Naive thymus-derived CD8-positive, alpha-beta T cell (primary cell): ENCODE data around the gene KPNA5. TPM values are rescaled to one million over a fixed set of nuclear protein-coding genes. Genes with fewer than 3 reads are reported as not detected.
"Not testable (repeated sequence)": the region's sequence is repeated elsewhere in the genome, so short reads cannot be mapped to it uniquely, and the experiment has no call there.

ENCODE experiments used
- ATAC-seq, 2 donors: fragments of 150-1000 bp; cut with Tn5 transposase in 1 of 2; sonication (Bioruptor Pico), chemical (Tn5 transposase) in 1 of 2; 1 replicate in 1 of 2; 2 replicates in 1 of 2; pipeline ENCODE4 v1.10.0; 2021; ENCODE audit warnings: mild to moderate bottlenecking in 2 of 2, moderate library complexity in 2 of 2
- POLR2A ChIA-PET: fragments of 350-600 bp; sonication (Branson Sonifier 250); formaldehyde crosslinking; loops from one replicate; lab custom pipeline; 2021; ENCODE audit warnings: antibody characterized with exemption; lab: Charles Lee
- DNase-seq, 10 donors: peaks; one replicate each; pipeline versions ENCODE4 v3.0.0 to v3.0.0-alpha.2; 2020 to 2022
- H3K27ac Mint-ChIP-seq, 10 donors: one replicate each; pipeline ENCODE4 v1.8.0; 2020 to 2022; ENCODE audit warnings: mild to moderate bottlenecking in 10 of 10, mixed read lengths in 10 of 10, moderate library complexity in 4 of 10, inconsistent platforms in 1 of 10
- H3K27me3 Mint-ChIP-seq, 5 donors: one replicate each; pipeline ENCODE4 v1.8.0; 2021 to 2022; ENCODE audit warnings: mixed read lengths in 5 of 5
- H3K36me3 Mint-ChIP-seq, 3 donors: one replicate each; pipeline ENCODE4 v1.8.0; 2020 to 2022; ENCODE audit warnings: mixed read lengths in 3 of 3, mild to moderate bottlenecking in 2 of 3, inconsistent platforms in 1 of 3
- H3K4me1 Mint-ChIP-seq, 4 donors: one replicate each; pipeline ENCODE4 v1.8.0; 2021 to 2022; ENCODE audit warnings: mixed read lengths in 4 of 4
- H3K4me3 Mint-ChIP-seq, 10 donors: one replicate each; pipeline ENCODE4 v1.8.0; 2020 to 2022; ENCODE audit warnings: mild to moderate bottlenecking in 10 of 10, mixed read lengths in 10 of 10, moderate library complexity in 6 of 10, inconsistent platforms in 1 of 10
- H3K9me3 Mint-ChIP-seq, 9 donors: one replicate each; pipeline ENCODE4 v1.8.0; 2020 to 2022; ENCODE audit warnings: mixed read lengths in 9 of 9, mild to moderate bottlenecking in 3 of 9, inconsistent platforms in 1 of 9, moderate library complexity in 1 of 9
- polyA plus RNA-seq, 3 donors: library from polyadenylated mRNA; unstranded; fragments of 300-500 nt; fragmentation: Illumina TruSeq; gene quantifications; one replicate each; pipeline ENCODE4 v1.2.3, GENCODE V29; 2021
- total RNA-seq, 8 experiments: library from RNA in 2 of 8; stranded (reverse) in 2 of 8; gene quantifications; one replicate each; pipeline ENCODE4 v1.2.3 and lab custom pipeline; 2021 to 2026

The KPNA5 gene
- 10 to 100 TPM; 71.4 to 77.1 TPM for total RNA-seq
- 10 to 100 TPM; 15.9 to 16.9 (median 15.9) TPM for polyA plus RNA-seq
- 49.1 to 116 (median 63.2) reads per million in 6 experiments for total RNA-seq (lab: John Stamatoyannopoulos, UW)

GRCh38 chr6:116680880-116681672 is at the start of gene KPNA5:
TSS of gene KPNA5 (plus strand) at chr6:116681211. CDS start at chr6:116681335, 124 bp downstream.
- Mint-ChIP-seq H3K9me3 (peaks cover 0 to 10% (median 0%) of the 10 kb centered on the region in 9 donors), H3K36me3 (peaks cover 12 to 21% (median 19%) of the 10 kb centered on the region in 3 donors), H3K27me3 (no peaks in the 10 kb centered on the region), H3K4me1 (peaks cover 16 to 64% (median 49%) of the 10 kb centered on the region in 4 donors), H3K27ac (peak within 1 kb of the TSS; percentile 95 to 100 (median 99)), H3K4me3 (peak within 1 kb of the TSS; percentile 96 to 99 (median 98))
- ATAC-seq (peak; percentile 92), DNase-seq (peak; percentile 81 to 94 (median 91))
- POLR2A ChIA-PET: interaction anchor here (0.7 to 2.5 kb wide), 12 partner anchors 8 to 581 kb away, joined by 3 to 26 read pairs (median 6); partner anchors contain the start of genes NT5DC1, RSPH4A, RWDD1 and TSPYL1

- no peaks in the 10 kb centered on the region for H3K27me3 Mint-ChIP-seq
- no peaks in the 10 kb centered on the region for H3K9me3 Mint-ChIP-seq
- peaks cover 6 to 15% (median 12%) of the 10 kb centered on the region in 4 donors for H3K4me1 Mint-ChIP-seq
- POLR2A ChIA-PET: interaction anchor here (0.7 kb wide), 1 partner anchor 60 kb away, joined by 7 read pairs; the partner anchor contains the start of gene RWDD1
- no peak overlapping the region for H3K4me3 Mint-ChIP-seq
- ATAC-seq (peak in 1 of 2 donors; percentile 25), DNase-seq (no peak)
- peak overlapping the region in 1 of 10 donors; percentile 30 for H3K27ac Mint-ChIP-seq
- peaks cover 16 to 34% (median 17%) of the 10 kb centered on the region in 3 donors for H3K36me3 Mint-ChIP-seq
Observed at GRCh38 chr6:116631379-116631990, 49.5 kb upstream of the KPNA5 start.

- POLR2A ChIA-PET: no interaction called here
- no peak for DNase-seq
- Mint-ChIP-seq H3K9me3 (no peaks in the 10 kb centered on the region), H3K4me1 (peaks cover 4 to 15% (median 12%) of the 10 kb centered on the region in 4 donors), H3K4me3 (no peak overlapping the region), H3K27me3 (no peaks in the 10 kb centered on the region), H3K27ac (peak overlapping the region in 1 of 10 donors; percentile 31), H3K36me3 (peaks cover 12 to 43% (median 21%) of the 10 kb centered on the region in 3 donors)
- no peak for ATAC-seq
Observed at GRCh38 chr6:116633685-116634084, 47.3 kb upstream of the KPNA5 start.

DNA sequence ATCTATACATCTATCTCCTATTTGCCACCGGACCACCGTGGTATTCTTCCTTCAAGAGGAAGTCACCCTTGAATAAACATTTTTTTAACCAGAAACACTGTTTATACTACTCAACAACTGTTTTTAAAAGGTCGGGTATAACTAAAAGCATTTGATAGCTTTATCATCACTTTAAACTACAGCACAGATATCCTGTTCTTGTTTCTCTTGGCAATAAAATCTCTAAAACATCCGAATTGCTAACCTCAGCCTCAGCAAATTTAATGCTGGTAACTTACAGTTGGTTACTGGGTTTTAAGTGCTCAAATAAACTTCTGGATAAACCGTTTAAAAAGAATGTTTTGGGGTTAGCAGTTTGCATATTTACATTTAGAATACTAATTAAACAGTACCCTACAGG is 32.9 kb upstream of the KPNA5 start:
- DNase-seq (no peak), ATAC-seq (no peak)
- Mint-ChIP-seq H3K27ac (peak overlapping the region in 2 of 10 donors; percentile 21 to 63), H3K4me3 (no peak overlapping the region), H3K27me3 (no peaks in the 10 kb centered on the region), H3K36me3 (peaks cover 0 to 66% (median 6%) of the 10 kb centered on the region in 3 donors), H3K4me1 (peaks cover 0 to 8% (median 6%) of the 10 kb centered on the region in 4 donors), H3K9me3 (no peaks in the 10 kb centered on the region)
- POLR2A ChIA-PET: no interaction called here

GRCh38 chr6:116649129-116649528 is 31.9 kb upstream of the KPNA5 start:
- H3K27ac Mint-ChIP-seq: peak overlapping the region in 1 of 10 donors; percentile 13
- H3K4me3 Mint-ChIP-seq: no peak overlapping the region
- no peaks in the 10 kb centered on the region for H3K27me3 Mint-ChIP-seq
- ATAC-seq (no peak), DNase-seq (no peak)
- H3K36me3 Mint-ChIP-seq: peaks cover 0 to 61% (median 6%) of the 10 kb centered on the region in 3 donors
- POLR2A ChIA-PET: no interaction called here
- H3K9me3 Mint-ChIP-seq: no peaks in the 10 kb centered on the region
- peaks cover 0 to 6% (median 5%) of the 10 kb centered on the region in 4 donors for H3K4me1 Mint-ChIP-seq

DNA sequence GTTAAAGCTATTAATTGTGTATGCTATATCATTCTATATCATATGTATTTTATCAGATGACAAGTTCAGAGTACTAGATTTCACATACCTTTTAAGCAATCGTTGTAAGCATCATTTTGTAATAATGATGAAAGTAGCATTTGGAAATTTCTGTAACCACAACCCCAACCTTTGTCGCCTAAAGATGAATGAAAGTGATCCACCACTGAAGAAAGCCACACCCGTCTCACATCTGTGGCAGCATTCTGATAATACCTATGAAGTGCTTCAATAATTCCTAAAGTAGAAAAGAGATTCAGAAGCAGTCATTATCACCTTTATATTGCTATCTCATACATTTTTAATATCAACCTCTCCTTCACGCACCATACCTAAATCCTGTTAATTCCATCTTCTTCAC is 29.1 kb upstream of the KPNA5 start:
- DNase-seq (no peak), ATAC-seq (no peak)
- H3K9me3 Mint-ChIP-seq: no peaks in the 10 kb centered on the region
- H3K36me3 Mint-ChIP-seq: peaks cover 0 to 66% (median 8%) of the 10 kb centered on the region in 3 donors
- POLR2A ChIA-PET: no interaction called here
- H3K27me3 Mint-ChIP-seq: no peaks in the 10 kb centered on the region
- H3K27ac Mint-ChIP-seq: peak overlapping the region in 6 of 10 donors; percentile 0 to 41 (median 14)
- peaks cover 0 to 6% (median 4%) of the 10 kb centered on the region in 4 donors for H3K4me1 Mint-ChIP-seq
- no peak overlapping the region for H3K4me3 Mint-ChIP-seq

GRCh38 chr6:116661594-116661993 is 19.4 kb upstream of the KPNA5 start:
- Mint-ChIP-seq H3K4me3 (no peak overlapping the region), H3K27me3 (no peaks in the 10 kb centered on the region), H3K9me3 (no peaks in the 10 kb centered on the region), H3K36me3 (peaks cover 0 to 50% (median 4%) of the 10 kb centered on the region in 3 donors), H3K4me1 (peaks cover 30 to 46% (median 45%) of the 10 kb centered on the region in 4 donors), H3K27ac (peak overlapping the region in 2 of 10 donors; percentile 49 to 78)
- POLR2A ChIA-PET: interaction anchor here (0.7 kb wide), 1 partner anchor 407 kb away, joined by 4 read pairs; no protein-coding TSS in a partner anchor
- ATAC-seq (no peak), DNase-seq (no peak)

DNA sequence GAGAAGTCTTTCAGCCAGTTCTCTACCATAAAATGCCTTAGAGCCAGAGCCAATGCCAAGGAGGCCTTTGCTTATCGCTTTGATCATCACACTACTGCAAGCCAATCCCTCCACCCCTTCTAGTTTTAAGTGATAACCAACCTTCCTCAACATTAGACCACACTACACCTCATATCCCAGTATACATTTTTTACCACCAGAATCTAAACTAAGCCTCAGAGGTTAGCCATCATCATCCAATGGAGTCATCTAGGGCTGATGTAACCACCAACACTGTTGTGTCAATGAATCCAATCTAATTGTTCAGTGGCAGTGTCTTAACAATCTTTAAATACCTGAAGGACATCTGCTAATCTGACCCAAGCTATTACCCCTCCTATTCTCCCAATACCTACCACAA is 18.8 kb upstream of the KPNA5 start:
- Mint-ChIP-seq H3K4me3 (peak overlapping the region in 2 of 10 donors; percentile 0 to 1), H3K27me3 (no peaks in the 10 kb centered on the region), H3K27ac (peak overlapping the region in 1 of 10 donors; percentile 49), H3K9me3 (no peaks in the 10 kb centered on the region), H3K4me1 (peaks cover 33 to 51% (median 50%) of the 10 kb centered on the region in 4 donors), H3K36me3 (peaks cover 0 to 44% (median 2%) of the 10 kb centered on the region in 3 donors)
- POLR2A ChIA-PET: no interaction called here
- ATAC-seq (no peak), DNase-seq (no peak)

DNA sequence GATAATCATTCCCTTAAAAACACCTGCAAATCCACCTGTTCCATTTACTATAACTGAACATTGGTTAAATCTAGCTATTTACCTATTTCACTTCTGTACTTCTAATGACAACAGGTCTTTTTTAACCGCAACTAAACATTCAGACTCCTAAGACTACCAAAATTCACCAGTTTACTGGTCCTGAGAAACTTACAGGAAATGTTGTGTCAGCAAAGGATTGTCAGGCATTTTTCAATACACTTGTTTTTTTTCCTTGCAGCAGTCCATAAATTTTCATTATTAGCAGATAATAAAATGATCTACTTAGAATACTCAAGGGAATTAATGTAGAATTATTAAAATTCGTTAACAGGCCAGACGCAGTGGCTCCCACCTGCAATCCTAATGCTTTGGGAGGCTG is 17.7 kb upstream of the KPNA5 start:
- H3K27ac Mint-ChIP-seq: peak overlapping the region in 2 of 10 donors; percentile 0 to 49
- peaks cover 0 to 33% (median 0%) of the 10 kb centered on the region in 3 donors for H3K36me3 Mint-ChIP-seq
- POLR2A ChIA-PET: no interaction called here
- H3K4me1 Mint-ChIP-seq: peaks cover 36 to 61% (median 58%) of the 10 kb centered on the region in 4 donors
- H3K9me3 Mint-ChIP-seq: no peaks in the 10 kb centered on the region
- DNase-seq (no peak), ATAC-seq (no peak)
- H3K27me3 Mint-ChIP-seq: no peaks in the 10 kb centered on the region
- peak overlapping the region in 1 of 10 donors; percentile 13 for H3K4me3 Mint-ChIP-seq

DNA sequence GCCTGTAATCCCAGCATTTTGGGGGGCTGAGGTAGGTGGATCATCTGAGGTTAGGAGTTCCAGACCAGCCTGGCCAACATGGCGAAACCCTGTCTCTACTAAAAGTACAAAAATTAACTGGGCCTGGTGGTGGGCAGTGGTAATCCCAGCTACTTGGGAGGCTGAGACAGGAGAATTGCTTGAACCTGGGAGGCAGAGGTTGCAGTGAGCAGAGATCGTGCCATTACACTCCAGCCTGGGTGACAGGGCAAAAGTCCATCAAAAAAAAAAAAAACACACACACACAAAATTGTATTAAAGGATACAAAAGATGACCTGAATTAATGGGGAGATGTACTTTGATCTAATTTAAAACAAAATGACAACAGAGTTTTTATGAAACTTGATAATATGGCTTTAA is 16.8 kb upstream of the KPNA5 start:
- not testable (repeated sequence) for ATAC-seq, H3K27ac Mint-ChIP-seq, H3K9me3 Mint-ChIP-seq, DNase-seq, H3K27me3 Mint-ChIP-seq
- POLR2A ChIA-PET: interaction anchor here (0.7 to 1.0 kb wide), 2 partner anchors 17 to 568 kb away, joined by 3 to 4 read pairs; partner anchors contain the start of gene KPNA5
- Mint-ChIP-seq H3K4me3 (peak overlapping the region in 7 of 10 donors; percentile 9 to 36 (median 19)), H3K36me3 (peaks cover 0 to 27% (median 0%) of the 10 kb centered on the region in 3 donors), H3K4me1 (peaks cover 36 to 68% (median 59%) of the 10 kb centered on the region in 4 donors)

DNA sequence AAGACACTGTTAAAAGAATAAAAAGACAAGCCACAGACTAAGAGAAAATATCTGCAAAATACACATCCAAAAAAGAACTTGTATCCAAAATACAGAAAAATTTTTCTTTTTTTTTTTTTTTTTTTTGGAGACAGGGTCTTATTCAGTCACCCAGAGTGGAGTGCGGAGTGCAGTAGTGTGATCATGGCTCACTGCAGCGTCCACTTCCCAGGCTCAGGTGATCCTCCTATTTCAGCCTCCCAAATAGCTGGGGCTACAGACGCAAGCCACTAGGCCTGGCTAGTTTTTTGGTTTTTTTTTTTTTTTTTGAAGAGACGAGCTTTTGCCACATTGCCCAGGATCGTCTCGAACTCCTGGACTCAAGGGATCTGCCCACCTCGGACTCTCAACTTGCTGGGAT is 15.5 kb upstream of the KPNA5 start:
- H3K4me1 Mint-ChIP-seq: peaks cover 31 to 64% (median 54%) of the 10 kb centered on the region in 4 donors

GRCh38 chr6:116666869-116667268 is 14.1 kb upstream of the KPNA5 start:
- POLR2A ChIA-PET: interaction anchor here (1.4 kb wide), 1 partner anchor 14 kb away, joined by 6 read pairs; the partner anchor contains the start of gene KPNA5
- no peak for DNase-seq
- peaks cover 0 to 13% (median 0%) of the 10 kb centered on the region in 3 donors for H3K36me3 Mint-ChIP-seq
- H3K4me3 Mint-ChIP-seq: peak overlapping the region; percentile 2 to 97 (median 52)
- H3K27ac Mint-ChIP-seq: peak overlapping the region in 2 of 10 donors; percentile 12 to 96
- ATAC-seq: no peak
- H3K27me3 Mint-ChIP-seq: peaks cover 0 to 6% (median 0%) of the 10 kb centered on the region in 5 donors
- H3K9me3 Mint-ChIP-seq: no peaks in the 10 kb centered on the region
- H3K4me1 Mint-ChIP-seq: peaks cover 29 to 57% (median 46%) of the 10 kb centered on the region in 4 donors

More for the DNA sequence above, 15.5 kb upstream of the KPNA5 start:
- Mint-ChIP-seq H3K36me3 (peaks cover 0 to 18% (median 0%) of the 10 kb centered on the region in 3 donors), H3K27ac (peak overlapping the region in 4 of 10 donors; percentile 12 to 53 (median 24)), H3K9me3 (no peaks in the 10 kb centered on the region), H3K27me3 (peaks cover 0 to 3% (median 0%) of the 10 kb centered on the region in 5 donors), H3K4me3 (peak overlapping the region in 9 of 10 donors; percentile 22 to 64 (median 48))
- DNase-seq: no peak
- ATAC-seq: no peak
- POLR2A ChIA-PET: interaction anchor here (0.6 kb wide), 1 partner anchor 19 kb away, joined by 3 read pairs; no protein-coding TSS in a partner anchor
